Gastrocnemius medialis (tissue), 4 donors: ENCODE data around the gene GREB1L. TPM values are rescaled to one million over a fixed set of nuclear protein-coding genes. Genes with fewer than 3 reads are reported as not detected.
"Not testable (repeated sequence)": the region's sequence is repeated elsewhere in the genome, so short reads cannot be mapped to it uniquely, and the experiment has no call there.

ENCODE experiments used
- ATAC-seq, 2 donors: fragments of 150-250 bp; one replicate each; pipeline ENCODE4 v1.9.1; 2016
- DNase-seq, 2 donors: peaks; one replicate each; pipeline ENCODE4 v3.0.0-alpha.2; 2019
- H3K27ac ChIP-seq, 4 donors: fragments of 200-600 bp; sonication (generic); 1 replicate in 1 of 4; 2 replicates in 3 of 4; pipeline ENCODE4 v1.5.1; 2016 to 2018; ENCODE audit warnings: mild to moderate bottlenecking in 2 of 4, moderate library complexity in 1 of 4
- H3K27me3 ChIP-seq, 3 donors: fragments of 200-600 bp; sonication (generic) in 2 of 3; 1 replicate in 1 of 3; 2 replicates in 2 of 3; pipeline versions ENCODE4 v1.5.1 to v1.6.0; 2016 to 2019; ENCODE audit warnings: mild to moderate bottlenecking in 1 of 3, moderate library complexity in 1 of 3
- H3K36me3 ChIP-seq, 2 donors: fragments of 200-600 bp; sonication (generic) in 1 of 2; one replicate each; pipeline ENCODE4 v1.5.1; 2017 to 2018
- H3K4me1 ChIP-seq, 2 donors: fragments of 200-600 bp; sonication (generic) in 1 of 2; one replicate each; pipeline ENCODE4 v1.5.1; 2016 to 2017; ENCODE audit warnings: mild to moderate bottlenecking in 2 of 2
- H3K4me3 ChIP-seq, 4 donors: fragments of 200-600 bp; sonication (generic) in 3 of 4; 1 replicate in 1 of 4; 2 replicates in 3 of 4; pipeline ENCODE4 v1.5.1; 2016 to 2019; ENCODE audit warnings: mild to moderate bottlenecking in 2 of 4
- H3K9me3 ChIP-seq, 3 donors: fragments of 200-600 bp; sonication (generic) in 2 of 3; 1 replicate in 1 of 3; 2 replicates in 2 of 3; pipeline ENCODE4 v1.5.1; 2016 to 2019
- POLR2A ChIP-seq, 2 donors: fragments of 450-650 bp; IDR thresholded peaks; one replicate each; pipeline ENCODE4 v1.6.1; 2017; ENCODE audit warnings: antibody characterized with exemption in 2 of 2, mild to moderate bottlenecking in 2 of 2, moderate library complexity in 2 of 2
- in situ Hi-C, 4 donors: fragments of 200-750 bp; cut with MboI; loops; one replicate each; pipeline versions ENCODE4 v1.15.0 to v1.8.0; 2017; ENCODE audit warnings: low sequenced_read_pairs in 4 of 4
- intact Hi-C: fragments of 100-400 bp; cut with DNase I; formaldehyde crosslinking; loops from one replicate; pipeline ENCODE4 v1.15.1; 2023; ENCODE audit warnings: low total_unique reads
- total RNA-seq, 4 donors: library from RNA; depleted of rRNA; stranded (reverse); fragments of >200 nt; gene quantifications; one replicate each; pipeline versions ENCODE4 v1.1.0 to v1.2.3, GENCODE V29; 2016
- TF ChIP-seq, protein P1 (sequence below), 5 experiments: fragments of 450-650 bp in 3 of 5; fragments of 200-600 bp in 2 of 5; sonication (generic) in 2 of 5; IDR thresholded peaks in 4 of 5; conservative IDR thresholded peaks in 1 of 5; 1 replicate in 4 of 5; 2 replicates in 1 of 5; pipeline ENCODE4 v1.5.1; 2016 to 2019; ENCODE audit warnings: antibody characterized with exemption in 5 of 5, mild to moderate bottlenecking in 3 of 5, moderate library complexity in 3 of 5

Gene GREB1L
- total RNA-seq, 4 donors from 2014 or later, result 4.4 to 14.4 (median 7.4) TPM

DNA sequence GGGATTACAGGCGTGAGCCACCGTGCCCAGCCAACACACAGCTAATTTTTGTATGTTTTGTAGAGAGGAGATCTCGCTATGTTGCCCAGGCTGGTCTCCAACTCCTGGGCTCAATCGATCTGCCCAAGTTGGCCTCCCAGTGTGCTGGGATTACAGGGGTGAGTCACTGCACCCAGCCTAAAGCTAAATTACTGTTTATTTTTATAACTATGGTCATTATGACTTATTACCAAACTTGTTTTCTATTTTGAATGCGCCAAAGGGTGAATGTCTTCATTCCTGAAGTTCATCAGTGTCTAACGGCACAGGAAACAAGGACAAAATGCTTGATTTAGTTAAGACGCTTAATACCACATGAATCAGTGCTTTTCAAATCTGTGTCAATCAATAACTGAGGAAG is 38.9 kb upstream of the GREB1L start:
- H3K36me3 ChIP-seq, result no peaks in the 10 kb centered on the region
- ATAC-seq (no peak), DNase-seq (no peak)
- no peaks in the 10 kb centered on the region for H3K4me1 ChIP-seq
- no peak for TF ChIP-seq POLR2A (IDR thresholded peaks at IDR 0.05)
- TF ChIP-seq, protein P1, sequence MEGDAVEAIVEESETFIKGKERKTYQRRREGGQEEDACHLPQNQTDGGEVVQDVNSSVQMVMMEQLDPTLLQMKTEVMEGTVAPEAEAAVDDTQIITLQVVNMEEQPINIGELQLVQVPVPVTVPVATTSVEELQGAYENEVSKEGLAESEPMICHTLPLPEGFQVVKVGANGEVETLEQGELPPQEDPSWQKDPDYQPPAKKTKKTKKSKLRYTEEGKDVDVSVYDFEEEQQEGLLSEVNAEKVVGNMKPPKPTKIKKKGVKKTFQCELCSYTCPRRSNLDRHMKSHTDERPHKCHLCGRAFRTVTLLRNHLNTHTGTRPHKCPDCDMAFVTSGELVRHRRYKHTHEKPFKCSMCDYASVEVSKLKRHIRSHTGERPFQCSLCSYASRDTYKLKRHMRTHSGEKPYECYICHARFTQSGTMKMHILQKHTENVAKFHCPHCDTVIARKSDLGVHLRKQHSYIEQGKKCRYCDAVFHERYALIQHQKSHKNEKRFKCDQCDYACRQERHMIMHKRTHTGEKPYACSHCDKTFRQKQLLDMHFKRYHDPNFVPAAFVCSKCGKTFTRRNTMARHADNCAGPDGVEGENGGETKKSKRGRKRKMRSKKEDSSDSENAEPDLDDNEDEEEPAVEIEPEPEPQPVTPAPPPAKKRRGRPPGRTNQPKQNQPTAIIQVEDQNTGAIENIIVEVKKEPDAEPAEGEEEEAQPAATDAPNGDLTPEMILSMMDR (IDR thresholded peaks at IDR 0.05 in 4 of 5, conservative IDR thresholded peaks at IDR 0.05 in 1 of 5), result no peak
- H3K27ac ChIP-seq, result no peak overlapping the region
- intact Hi-C loops (no loop called here), in situ Hi-C loops (no loop called here)
- no peaks in the 10 kb centered on the region for H3K9me3 ChIP-seq
- no peaks in the 10 kb centered on the region for H3K27me3 ChIP-seq
- H3K4me3 ChIP-seq, result no peak overlapping the region

DNA sequence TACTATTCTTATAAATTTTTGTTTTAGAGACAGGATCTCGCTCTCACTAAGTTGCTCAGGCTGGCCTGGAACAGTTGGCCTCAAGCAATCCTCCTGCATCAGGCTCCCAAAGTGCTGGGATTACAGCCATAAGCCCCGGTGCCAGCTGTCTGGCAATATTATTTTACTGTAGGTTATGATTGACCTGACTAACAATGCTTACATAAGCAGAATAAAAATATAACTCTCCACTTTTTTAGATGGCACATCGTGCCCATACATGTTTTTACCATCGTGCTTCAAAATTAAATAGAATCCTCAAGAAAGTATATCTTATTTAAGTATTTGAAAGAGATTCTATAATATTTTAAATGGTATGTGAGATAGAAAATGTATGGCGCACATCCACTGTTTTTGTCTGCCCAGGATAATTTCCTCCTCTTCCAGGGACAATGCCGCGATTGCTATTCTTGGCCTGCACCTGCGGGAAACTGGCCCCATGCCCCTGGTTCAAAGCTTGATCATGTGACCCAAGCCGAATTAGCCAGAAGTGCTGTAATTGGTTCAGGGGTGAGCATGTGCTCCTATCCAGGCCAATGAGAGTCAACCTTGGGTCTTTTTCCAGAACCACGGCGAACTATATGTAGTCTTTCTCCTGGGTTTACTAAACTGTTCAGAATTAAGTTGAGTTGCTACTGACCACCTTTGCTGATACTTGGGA is 38.3 kb upstream of the GREB1L start:
- H3K27me3 ChIP-seq, result no peaks in the 10 kb centered on the region
- ATAC-seq, result no peak
- no peak overlapping the region for H3K4me3 ChIP-seq
- TF ChIP-seq, protein P1 (IDR thresholded peaks at IDR 0.05 in 4 of 5, conservative IDR thresholded peaks at IDR 0.05 in 1 of 5), result no peak
- no peak for TF ChIP-seq POLR2A (IDR thresholded peaks at IDR 0.05)
- no peaks in the 10 kb centered on the region for H3K9me3 ChIP-seq
- in situ Hi-C loops, result no loop called here
- H3K4me1 ChIP-seq, result no peaks in the 10 kb centered on the region
- no peak for DNase-seq
- intact Hi-C loops, result no loop called here
- no peak overlapping the region for H3K27ac ChIP-seq
- no peaks in the 10 kb centered on the region for H3K36me3 ChIP-seq

DNA sequence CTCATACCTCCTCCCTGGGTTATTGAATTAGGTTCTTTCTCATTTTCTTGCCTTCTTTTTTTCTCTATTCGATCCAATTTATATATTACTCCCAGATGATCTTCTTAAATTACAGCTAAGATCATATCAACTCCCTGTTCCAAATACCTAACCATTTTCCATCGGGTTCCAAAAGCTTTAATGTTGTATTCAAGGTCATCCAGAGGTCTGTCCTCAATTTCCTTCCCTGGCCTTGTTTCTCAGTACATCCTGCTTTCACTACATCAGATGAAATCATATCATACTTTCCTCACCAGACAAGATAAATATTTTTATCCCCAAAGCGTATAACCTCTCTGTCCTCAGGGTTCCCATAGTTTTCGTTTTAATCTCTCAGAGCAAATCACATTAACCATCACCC is 36.3 kb upstream of the GREB1L start:
- Histone ChIP-seq H3K27me3 (no peaks in the 10 kb centered on the region), H3K27ac (peak overlapping the region in 1 of 4 donors; percentile 26), H3K4me1 (no peaks in the 10 kb centered on the region), H3K36me3 (no peaks in the 10 kb centered on the region), H3K4me3 (no peak overlapping the region), H3K9me3 (no peaks in the 10 kb centered on the region)
- TF ChIP-seq, protein P1 (IDR thresholded peaks at IDR 0.05 in 4 of 5, conservative IDR thresholded peaks at IDR 0.05 in 1 of 5), result no peak
- TF ChIP-seq POLR2A (IDR thresholded peaks at IDR 0.05), result no peak
- DNase-seq, result no peak
- in situ Hi-C loops (no loop called here), intact Hi-C loops (no loop called here)
- peak in 1 of 2 donors; percentile 21 for ATAC-seq

DNA sequence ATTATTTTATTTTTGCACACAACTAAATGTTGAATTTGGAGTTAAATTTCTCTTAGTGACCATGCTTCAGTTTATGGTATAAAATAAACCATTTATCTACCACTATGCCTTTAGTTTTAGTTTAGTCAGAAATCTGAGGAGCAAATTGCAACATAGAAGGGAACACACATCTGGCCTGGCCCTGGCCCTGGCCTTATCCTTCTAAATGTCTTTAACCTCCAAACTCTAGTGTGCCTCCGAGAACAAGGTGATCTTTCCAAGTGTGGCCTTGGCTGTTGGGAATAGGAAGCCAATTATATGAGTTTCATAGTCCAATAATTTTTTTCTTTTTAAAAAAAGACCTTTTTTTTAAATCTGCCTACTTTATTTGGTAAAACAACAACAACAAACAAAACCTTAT is 31.8 kb upstream of the GREB1L start:
- Histone ChIP-seq H3K9me3 (no peaks in the 10 kb centered on the region), H3K4me3 (no peak overlapping the region), H3K36me3 (no peaks in the 10 kb centered on the region), H3K4me1 (no peaks in the 10 kb centered on the region), H3K27ac (peak overlapping the region in 1 of 4 donors; percentile 35), H3K27me3 (no peaks in the 10 kb centered on the region)
- intact Hi-C loops (no loop called here), in situ Hi-C loops (no loop called here)
- peak; percentile 23 to 59 for DNase-seq
- ATAC-seq, result peak; percentile 62 to 73
- TF ChIP-seq, protein P1 (IDR thresholded peaks at IDR 0.05 in 4 of 5, conservative IDR thresholded peaks at IDR 0.05 in 1 of 5), result no peak
- TF ChIP-seq POLR2A (IDR thresholded peaks at IDR 0.05), result no peak

DNA sequence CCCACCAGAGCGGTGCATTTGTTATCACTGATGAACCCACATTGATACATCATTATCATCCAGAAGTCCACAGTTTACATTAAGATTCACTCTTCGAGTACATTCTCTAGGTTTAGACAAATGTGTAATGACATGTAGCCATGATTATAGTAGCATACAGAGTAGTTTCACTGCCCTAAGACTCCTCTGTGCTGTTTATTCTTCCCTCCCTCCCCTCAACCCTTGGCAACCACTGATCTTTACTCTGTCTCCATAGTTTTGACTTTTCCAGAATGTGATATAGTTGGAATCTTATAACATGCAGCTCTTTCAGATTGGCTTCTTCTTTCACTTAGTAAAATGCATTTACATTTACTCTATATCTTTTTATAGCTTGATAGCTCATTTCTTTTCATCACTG is 31.2 kb upstream of the GREB1L start:
- no peak for DNase-seq
- no peaks in the 10 kb centered on the region for H3K27me3 ChIP-seq
- in situ Hi-C loops (no loop called here), intact Hi-C loops (no loop called here)
- ATAC-seq, result no peak
- H3K27ac ChIP-seq, result peak overlapping the region in 2 of 4 donors; percentile 35 to 40
- H3K4me3 ChIP-seq, result no peak overlapping the region
- TF ChIP-seq POLR2A (IDR thresholded peaks at IDR 0.05), result no peak
- TF ChIP-seq, protein P1 (IDR thresholded peaks at IDR 0.05 in 4 of 5, conservative IDR thresholded peaks at IDR 0.05 in 1 of 5), result no peak
- no peaks in the 10 kb centered on the region for H3K9me3 ChIP-seq
- no peaks in the 10 kb centered on the region for H3K4me1 ChIP-seq
- H3K36me3 ChIP-seq, result no peaks in the 10 kb centered on the region

DNA sequence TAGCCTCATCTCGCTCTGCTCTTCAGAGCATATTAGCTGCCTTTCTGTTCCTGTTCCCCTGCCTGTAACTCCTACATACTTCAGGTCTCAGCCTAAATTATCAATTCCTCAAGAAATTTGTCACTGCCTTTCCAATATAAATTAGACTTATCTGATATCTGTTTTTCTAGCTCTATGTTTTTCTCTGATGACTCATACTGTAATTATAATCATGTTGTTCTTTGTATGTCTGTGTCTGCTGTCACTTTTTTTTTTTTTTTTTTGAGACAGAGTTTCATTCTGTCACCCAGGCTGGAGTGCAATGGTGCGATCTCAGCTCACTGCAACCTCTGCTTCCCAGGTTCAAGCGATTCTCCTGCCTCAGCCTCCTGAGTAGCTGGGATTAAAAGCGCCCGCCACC is 27.6 kb upstream of the GREB1L start:
- H3K27me3 ChIP-seq, DNase-seq, in situ Hi-C loops, ATAC-seq, H3K9me3 ChIP-seq, H3K4me3 ChIP-seq, intact Hi-C loops, H3K36me3 ChIP-seq, H3K27ac ChIP-seq, H3K4me1 ChIP-seq: not testable (repeated sequence)
